Thymus (tissue), 11 donors: Measurements from ENCODE around the gene SIRPB1. TPM values are rescaled to one million over a fixed set of nuclear protein-coding genes. Genes with fewer than 3 reads are reported as not detected.

Source experiments
- DNase-seq, 9 donors: peaks; one replicate each; pipeline ENCODE4 v3.0.0-alpha.2; 2013; ENCODE audit warnings: low spot score in 9 of 9, low read depth in 6 of 9, missing footprints in 1 of 9
- H3K27ac ChIP-seq, 2 donors: one replicate each; pipeline ENCODE4 v1.5.1; 2013; ENCODE audit warnings: control low read depth in 1 of 2, low read depth in 1 of 2, low read length in 1 of 2, mild to moderate bottlenecking in 1 of 2, moderate library complexity in 1 of 2
- H3K27me3 ChIP-seq, 2 donors: one replicate each; pipeline ENCODE4 v1.5.1; 2013; ENCODE audit warnings: low read length in 1 of 2; ENCODE audit not compliant: control insufficient read depth in 2 of 2, insufficient read depth in 1 of 2
- H3K36me3 ChIP-seq, 2 donors: one replicate each; pipeline ENCODE4 v1.5.1; 2013; ENCODE audit warnings: low read length in 1 of 2, mild to moderate bottlenecking in 1 of 2, moderate library complexity in 1 of 2; ENCODE audit not compliant: control insufficient read depth in 2 of 2, insufficient read depth in 2 of 2
- H3K4me1 ChIP-seq, 2 donors: one replicate each; pipeline ENCODE4 v1.5.1; 2013; ENCODE audit warnings: low read length in 2 of 2; ENCODE audit not compliant: control insufficient read depth in 2 of 2, insufficient read depth in 2 of 2
- H3K4me3 ChIP-seq, 2 donors: one replicate each; pipeline ENCODE4 v1.5.1; 2013; ENCODE audit warnings: low read length in 2 of 2, control low read depth in 1 of 2, mild to moderate bottlenecking in 1 of 2
- H3K9me3 ChIP-seq, 2 donors: one replicate each; pipeline ENCODE4 v1.5.1; 2013; ENCODE audit warnings: low read length in 1 of 2, mild to moderate bottlenecking in 1 of 2; ENCODE audit not compliant: control insufficient read depth in 2 of 2, insufficient read depth in 1 of 2
- WGBS: extraction: QIAGEN DNeasy Blood & Tissue Kit; methylation state at CpG from one replicate; pipeline ENCODE4 v1.1.7; 2013; 5-methylcytosine and 5-hydroxymethylcytosine counted together
- polyA plus RNA-seq: library from polyadenylated mRNA; stranded (reverse); fragments of 200-250 nt; gene quantifications from one replicate; pipeline ENCODE4 v1.2.3, GENCODE V29; 2013
- total RNA-seq: library from RNA; stranded (reverse); fragments of 120-200 nt; gene quantifications from one replicate; pipeline ENCODE4 v1.2.4, GENCODE V29; 2013
- donor health status: healthy.

SIRPB1 gene
- total and polyA plus RNA-seq, 2 donors: 0.90 to 1.2 TPM

DNA sequence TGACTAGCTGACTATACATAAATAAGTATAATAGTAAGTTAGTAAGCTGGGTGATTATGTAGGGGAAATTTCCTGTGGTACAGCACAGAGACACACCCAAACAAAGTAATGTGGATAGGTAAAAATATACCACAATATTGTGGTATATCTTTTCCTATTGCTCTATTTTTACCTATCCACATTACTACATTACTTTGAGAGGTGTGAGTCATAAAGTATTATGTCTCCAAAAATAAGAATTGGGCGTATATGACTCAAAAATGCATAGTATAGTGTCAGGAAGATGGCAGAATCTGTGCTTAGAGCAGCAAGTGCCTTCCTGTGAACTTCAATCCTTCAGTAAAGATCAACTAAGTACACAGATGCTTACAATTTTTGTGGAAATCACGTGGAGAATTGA is 40.4 kb upstream of the SIRPB1 start:
- DNase-seq: no peak
- no peak overlapping the region for H3K4me3 ChIP-seq
- H3K27me3 ChIP-seq: no peaks in the 10 kb centered on the region
- 59% methylated on average over 2 of the region's 2 CpGs for WGBS
- H3K36me3 ChIP-seq: no peaks in the 10 kb centered on the region
- H3K9me3 ChIP-seq: no peaks in the 10 kb centered on the region
- no peak overlapping the region for H3K27ac ChIP-seq
- H3K4me1 ChIP-seq: peaks cover 17 to 48% of the 10 kb centered on the region in 2 donors

- WGBS: 18% methylated on average over 5 of the region's 5 CpGs
- Histone ChIP-seq H3K27ac (peak within 1 kb of the TSS; percentile 87 to 94), H3K4me3 (peak within 1 kb of the TSS; percentile 43 to 48), H3K9me3 (peaks cover 1 to 2% of the 10 kb centered on the region in 2 donors), H3K27me3 (no peaks in the 10 kb centered on the region), H3K36me3 (no peaks in the 10 kb centered on the region), H3K4me1 (peaks cover 9 to 29% of the 10 kb centered on the region in 2 donors)
- DNase-seq: peak in 5 of 9 donors; percentile 29 to 80 (median 48)
Measured at GRCh38 chr20:1657556-1658334, 37.9 kb upstream of the SIRPB1 start, which contains the start of gene SIRPG. SIRPG (minus strand) TSS chr20:1657779; CDS start chr20:1657714, 65 bp downstream.

DNA sequence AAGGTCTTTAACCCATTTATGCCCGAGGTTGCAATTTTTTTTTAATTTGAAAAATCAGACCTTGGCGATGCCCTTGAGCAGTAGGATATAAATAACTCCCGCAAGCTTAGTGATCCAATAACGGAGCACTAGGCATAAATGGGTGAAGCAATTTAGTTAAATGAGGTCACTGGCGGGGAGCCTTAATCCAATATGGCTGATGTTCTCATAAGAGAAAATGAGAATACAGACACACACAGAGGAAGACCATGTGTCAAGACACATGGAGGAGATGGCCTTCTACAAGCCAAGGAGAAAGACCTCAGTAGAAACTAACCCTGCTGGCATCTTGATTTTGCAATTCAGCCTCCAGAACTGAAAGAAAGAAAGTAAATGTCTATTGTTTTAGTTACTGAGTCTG is 37.0 kb upstream of the SIRPB1 start:
- Histone ChIP-seq H3K4me3 (peak overlapping the region; percentile 43 to 48), H3K27ac (peak overlapping the region; percentile 87 to 94), H3K4me1 (peaks cover 9 to 26% of the 10 kb centered on the region in 2 donors), H3K36me3 (no peaks in the 10 kb centered on the region), H3K27me3 (no peaks in the 10 kb centered on the region), H3K9me3 (peaks cover 1 to 2% of the 10 kb centered on the region in 2 donors)
- DNase-seq: no peak
- 92% methylated on average over 5 of the region's 5 CpGs for WGBS

- no peak for DNase-seq
- Histone ChIP-seq H3K4me3 (peak overlapping the region in 1 of 2 donors; percentile 23), H3K27me3 (no peaks in the 10 kb centered on the region), H3K9me3 (peaks cover 1 to 2% of the 10 kb centered on the region in 2 donors), H3K4me1 (peaks cover 0 to 23% of the 10 kb centered on the region in 2 donors), H3K36me3 (no peaks in the 10 kb centered on the region), H3K27ac (no peak overlapping the region)
Measured at GRCh38 chr20:1654996-1655395, 35.2 kb upstream of the SIRPB1 start.

- Histone ChIP-seq H3K9me3 (peaks cover 1 to 2% of the 10 kb centered on the region in 2 donors), H3K4me3 (no peak overlapping the region), H3K27ac (no peak overlapping the region), H3K4me1 (peaks cover 0 to 14% of the 10 kb centered on the region in 2 donors), H3K27me3 (no peaks in the 10 kb centered on the region), H3K36me3 (no peaks in the 10 kb centered on the region)
- no peak for DNase-seq
- 81% methylated on average over 3 of the region's 3 CpGs for WGBS
Measured at GRCh38 chr20:1652960-1653359, 33.2 kb upstream of the SIRPB1 start.

DNA sequence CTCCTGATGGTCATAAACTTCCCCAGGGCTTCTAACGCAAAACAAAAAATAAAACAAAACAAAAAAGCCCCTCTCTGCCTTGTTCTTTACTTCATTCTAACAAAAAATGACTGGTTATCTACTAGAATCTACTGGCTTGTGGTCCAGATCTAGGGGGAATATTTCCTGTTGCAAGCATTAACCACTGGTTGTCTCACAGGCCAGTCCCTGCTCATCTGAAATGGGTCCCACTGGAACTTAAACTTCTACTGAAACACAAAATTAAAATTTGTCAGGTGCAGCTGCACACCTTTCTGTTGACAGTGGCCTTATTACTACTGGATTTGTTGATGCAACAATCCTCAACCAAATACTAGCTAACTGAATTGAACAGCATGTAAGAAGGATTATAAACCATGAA is 32.3 kb upstream of the SIRPB1 start:
- H3K4me3 ChIP-seq: no peak overlapping the region
- no peak overlapping the region for H3K27ac ChIP-seq
- no peaks in the 10 kb centered on the region for H3K27me3 ChIP-seq
- 50% methylated on average over 1 of the region's 1 CpG for WGBS
- no peaks in the 10 kb centered on the region for H3K36me3 ChIP-seq
- peaks cover 1 to 2% of the 10 kb centered on the region in 2 donors for H3K9me3 ChIP-seq
- no peak for DNase-seq
- H3K4me1 ChIP-seq: peaks cover 0 to 7% of the 10 kb centered on the region in 2 donors

DNA sequence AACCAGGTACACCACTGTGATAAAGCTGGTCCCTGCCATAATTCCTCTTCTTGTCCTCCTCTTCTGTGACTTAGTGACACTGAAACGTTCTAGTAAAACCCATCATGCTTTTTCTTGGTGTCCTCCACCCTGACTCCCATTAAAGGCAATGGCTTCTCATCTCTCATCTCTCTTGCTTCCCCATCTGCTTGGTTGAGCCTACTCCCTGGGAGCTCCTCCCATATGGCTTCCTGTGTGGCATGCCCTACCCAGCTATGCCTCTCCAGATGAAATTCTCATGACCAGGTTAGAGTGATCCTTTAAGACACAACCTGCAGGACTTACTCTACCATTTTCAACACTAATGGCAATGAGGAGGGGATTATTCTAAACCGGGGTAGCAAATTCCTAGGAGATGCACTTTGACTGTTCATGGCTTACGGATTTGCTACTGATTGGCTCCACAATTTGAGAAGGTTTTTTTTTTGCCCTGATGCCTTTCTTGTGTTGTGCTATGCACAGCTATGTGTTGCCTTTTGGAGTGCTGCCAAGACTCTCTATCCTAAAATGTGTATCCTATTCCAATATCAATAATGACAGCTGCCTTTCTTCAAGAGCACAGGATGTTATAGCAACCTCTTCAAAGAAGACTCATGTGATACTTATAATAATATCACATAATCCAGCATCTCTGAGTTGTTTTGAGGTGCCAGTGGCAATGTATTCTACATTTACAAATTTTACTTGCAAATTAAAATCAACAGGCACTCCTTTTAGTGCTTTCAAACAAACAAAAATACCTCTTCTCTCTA is 31.7 kb upstream of the SIRPB1 start:
- Histone ChIP-seq H3K9me3 (peaks cover 1 to 2% of the 10 kb centered on the region in 2 donors), H3K4me1 (peaks cover 0 to 10% of the 10 kb centered on the region in 2 donors), H3K36me3 (no peaks in the 10 kb centered on the region), H3K4me3 (no peak overlapping the region), H3K27ac (no peak overlapping the region), H3K27me3 (no peaks in the 10 kb centered on the region)
- WGBS: 84% methylated on average over 3 of the region's 3 CpGs
- DNase-seq: no peak

GRCh38 chr20:1648101-1648500 is 28.3 kb upstream of the SIRPB1 start:
- Histone ChIP-seq H3K4me1 (peaks cover 0 to 10% of the 10 kb centered on the region in 2 donors), H3K27ac (no peak overlapping the region), H3K36me3 (no peaks in the 10 kb centered on the region), H3K9me3 (no peaks in the 10 kb centered on the region), H3K27me3 (no peaks in the 10 kb centered on the region), H3K4me3 (no peak overlapping the region)
- 94% methylated on average over 5 of the region's 5 CpGs for WGBS
- no peak for DNase-seq

DNA sequence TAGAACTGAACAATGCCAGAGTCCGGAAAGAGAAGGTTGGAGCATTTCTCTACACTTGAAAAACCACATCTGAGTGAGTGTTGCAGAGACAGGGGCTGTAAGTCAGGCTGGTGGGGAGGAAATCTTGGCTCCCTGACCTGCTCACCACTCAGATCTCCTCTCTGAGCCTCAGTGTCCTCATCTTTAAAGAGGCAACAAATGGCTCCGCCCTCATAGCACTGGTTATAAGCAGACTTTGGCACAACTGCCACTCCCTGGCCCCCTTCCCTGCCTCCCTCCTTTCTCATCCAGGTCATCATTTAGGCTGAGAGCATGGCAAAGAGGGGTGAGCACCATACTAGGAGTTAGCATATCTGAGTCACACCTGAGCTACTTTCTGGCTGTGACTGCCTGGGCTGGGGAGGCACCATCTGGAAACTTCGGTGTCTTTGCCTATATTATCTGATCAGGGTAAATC is 27.2 kb upstream of the SIRPB1 start:
- WGBS: 87% methylated on average over 3 of the region's 3 CpGs
- Histone ChIP-seq H3K4me1 (peaks cover 0 to 10% of the 10 kb centered on the region in 2 donors), H3K9me3 (no peaks in the 10 kb centered on the region), H3K4me3 (no peak overlapping the region), H3K27ac (no peak overlapping the region), H3K27me3 (no peaks in the 10 kb centered on the region), H3K36me3 (no peaks in the 10 kb centered on the region)
- no peak for DNase-seq
